HepG2 (cell line): Measurements from ENCODE around the gene C1GALT1. TPM values are rescaled to one million over a fixed set of nuclear protein-coding genes. Genes with fewer than 3 reads are reported as not detected.

ENCODE experiments used
- CTCF ChIP-seq: sonication (generic); formaldehyde crosslinking; IDR thresholded peaks from 2 replicates; pipeline ENCODE4 v1.5.0; 2020; ENCODE audit warnings: mild to moderate bottlenecking, missing genetic modification reagents, moderate library complexity
- E2F1 ChIP-seq: sonication (generic); formaldehyde crosslinking; IDR thresholded peaks from 2 replicates; pipeline ENCODE4 v1.5.0; 2020; ENCODE audit warnings: missing genetic modification reagents
- EP300 ChIP-seq, 3 experiments: sonication (generic) in 1 of 3; formaldehyde crosslinking in 1 of 3; IDR thresholded peaks; 2 replicates each; pipeline versions ENCODE4 v1.5.1 to v1.6.1; 2011 to 2020; ENCODE audit warnings: low read depth in 2 of 3, low read length in 2 of 3, borderline replicate concordance in 1 of 3, improper control_type of control experiment in 1 of 3, mild to moderate bottlenecking in 1 of 3, missing genetic modification reagents in 1 of 3, moderate library complexity in 1 of 3
- FLYWCH1 ChIP-seq: sonication (generic); formaldehyde crosslinking; IDR thresholded peaks from 2 replicates; pipeline ENCODE4 v1.8.1; 2023; ENCODE audit warnings: mild to moderate bottlenecking, missing genetic modification reagents
- FOXP1 ChIP-seq, 2 experiments: fragments of 450-650 bp in 1 of 2; IDR thresholded peaks; 2 replicates each; pipeline ENCODE4 v1.6.1; 2017 to 2018; ENCODE audit warnings: antibody characterized with exemption in 1 of 2
- HNF1A ChIP-seq, 2 experiments: sonication (generic) in 1 of 2; formaldehyde crosslinking in 1 of 2; IDR thresholded peaks; 2 replicates each; pipeline versions ENCODE4 v1.4.0 to v1.6.1; 2016 to 2020; ENCODE audit warnings: borderline replicate concordance in 1 of 2, low read depth in 1 of 2, mild to moderate bottlenecking in 1 of 2, missing genetic modification reagents in 1 of 2
- KLF6 ChIP-seq: IDR thresholded peaks from 2 replicates; pipeline ENCODE4 v1.8.0; 2016; ENCODE audit warnings: missing biosample characterization, missing genetic modification reagents
- RBFOX2 ChIP-seq: fragments of 200-400 bp; formaldehyde crosslinking; IDR thresholded peaks from 2 replicates; pipeline ENCODE4 v1.6.1; 2017; ENCODE audit warnings: low read depth, mild to moderate bottlenecking, low read length
- RCOR2 ChIP-seq: IDR thresholded peaks from 2 replicates; pipeline ENCODE4 v1.6.1; 2016; ENCODE audit warnings: missing biosample characterization, missing genetic modification reagents
- SAP130 ChIP-seq: IDR thresholded peaks from 2 replicates; pipeline ENCODE4 v1.6.1; 2016; ENCODE audit warnings: low read depth
- ZBTB20 ChIP-seq: sonication (generic); formaldehyde crosslinking; IDR thresholded peaks from 2 replicates; pipeline ENCODE4 v1.8.1; 2023; ENCODE audit warnings: missing genetic modification reagents, low read depth, mild to moderate bottlenecking, borderline replicate concordance
- ZKSCAN5 ChIP-seq: sonication (generic); formaldehyde crosslinking; IDR thresholded peaks from 2 replicates; pipeline ENCODE4 v1.5.1; 2020; ENCODE audit warnings: mild to moderate bottlenecking, missing genetic modification reagents
- ZNF234 ChIP-seq: sonication (generic); formaldehyde crosslinking; conservative IDR thresholded peaks from 2 replicates; pipeline ENCODE4 v1.5.1; 2020; ENCODE audit warnings: mild to moderate bottlenecking, missing genetic modification reagents
- ZNF563 ChIP-seq: sonication (generic); formaldehyde crosslinking; IDR thresholded peaks from 2 replicates; pipeline ENCODE4 v1.8.0; 2022; ENCODE audit warnings: mild to moderate bottlenecking, moderate library complexity, missing genetic modification reagents
- ZNF724P ChIP-seq: sonication (generic); formaldehyde crosslinking; IDR thresholded peaks from 2 replicates; pipeline ENCODE4 v1.8.0; 2022; ENCODE audit warnings: missing genetic modification reagents, borderline replicate concordance
- ZNF841 ChIP-seq: sonication (generic); formaldehyde crosslinking; IDR thresholded peaks from 2 replicates; pipeline ENCODE4 v1.8.1; 2023; ENCODE audit warnings: missing genetic modification reagents, borderline replicate concordance
- polyA plus RNA-seq, 8 experiments: library from polyadenylated mRNA; depleted of rRNA in 3 of 8; stranded (reverse) in 7 of 8; unstranded in 1 of 8; fragments of >200 nt; fragmentation: Illumina TruSeq in 4 of 8; extraction: Trizol in 4 of 8; gene quantifications; 2 replicates each; pipeline versions ENCODE4 v1.2.1 to v1.2.3, GENCODE V29; 2011 to 2016; ENCODE audit warnings: low read depth in 4 of 8, missing spikeins in 1 of 8, mixed read lengths in 1 of 8; ENCODE audit not compliant: insufficient read depth in 1 of 8
- total RNA-seq, 5 experiments: library from RNA; depleted of rRNA; stranded (reverse); fragments of >200 nt; fragmentation: Illumina TruSeq; extraction: Trizol; gene quantifications; 2 replicates each; pipeline ENCODE4 v1.2.3, GENCODE V29; 2016; ENCODE audit warnings: low read depth in 1 of 5
- TF ChIP-seq, protein P1 (sequence below): sonication (generic); formaldehyde crosslinking; IDR thresholded peaks from 2 replicates; pipeline ENCODE4 v1.5.0; 2020; ENCODE audit warnings: missing genetic modification reagents
- TF ChIP-seq, protein P2 (sequence below): sonication (generic); formaldehyde crosslinking; IDR thresholded peaks from 2 replicates; pipeline ENCODE4 v1.8.1; 2023; ENCODE audit warnings: mild to moderate bottlenecking, moderate library complexity, missing genetic modification reagents

C1GALT1 gene
- total and polyA plus RNA-seq, 2 of the 13 experiments (the other 11 are each of a cell fraction or from before 2014, with no cell fraction given): 57.1 to 65.9 TPM

DNA sequence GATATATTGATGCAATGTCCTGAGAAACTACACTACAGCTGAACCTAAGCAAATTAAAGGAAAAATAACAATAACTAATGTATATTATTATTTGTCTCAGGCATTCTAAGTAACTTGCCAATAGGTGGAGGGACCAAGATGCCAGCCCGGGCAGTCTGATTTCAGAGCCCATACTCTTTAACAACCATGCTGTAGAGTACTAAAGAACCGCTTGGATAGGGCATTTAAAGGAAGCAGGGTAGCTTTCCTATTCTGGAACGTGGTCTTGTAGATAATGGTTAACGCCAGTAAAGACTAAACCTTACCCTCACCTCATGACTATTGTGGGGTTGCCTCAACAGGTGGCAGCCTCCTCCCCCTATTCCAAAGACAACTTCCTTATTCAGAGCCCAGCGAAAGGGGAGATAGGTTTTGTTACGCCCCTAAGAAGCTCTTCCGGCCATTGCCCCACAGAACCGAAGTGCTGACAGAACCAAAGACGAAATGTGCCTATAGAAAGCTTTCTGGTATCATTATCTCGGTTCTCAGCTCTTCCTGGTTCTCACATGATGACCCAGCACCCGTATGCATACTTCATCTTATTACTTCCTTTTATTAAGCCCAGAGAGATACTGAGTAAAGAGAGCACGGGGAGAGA, 707 bp upstream of the C1GALT1 start (continued):
- TF ChIP-seq FOXP1 (IDR thresholded peaks at IDR 0.05) (no peak), FOXP1 (CRISPR knock-in tag; IDR thresholded peaks at IDR 0.05) (no peak), RCOR2 (CRISPR knock-in tag) (no peak), HNF1A (IDR thresholded peaks at IDR 0.05; ENCODE audit: low read depth) (no peak), HNF1A (CRISPR knock-in tag; IDR thresholded peaks at IDR 0.05; ENCODE audit: borderline replicate concordance) (peak; percentile 40; the same call in 1 of the 2 replicates), EP300 (IDR thresholded peaks at IDR 0.05; ENCODE audit: low read depth in 2 of 2, low read length in 2 of 2) (peak in 1 of 2 experiments; percentile 6; a peak in 1 of 4 replicates), EP300 (CRISPR knock-in tag; IDR thresholded peaks at IDR 0.05; ENCODE audit: borderline replicate concordance) (0 out of 2 replicates have a peak, but pooled peaks have one; percentile 11), ZNF724P (CRISPR knock-in tag) (no peak), SAP130 (CRISPR knock-in tag) (peak; percentile 1; the same call in 1 of the 2 replicates), ZKSCAN5 (CRISPR knock-in tag) (no peak), E2F1 (no peak), KLF6 (CRISPR knock-in tag) (no peak), RBFOX2 (peak; percentile 71), FLYWCH1 (CRISPR knock-in tag) (no peak), ZNF841 (CRISPR knock-in tag) (no peak), CTCF (CRISPR knock-in tag) (peak; percentile 46), ZNF234 (CRISPR knock-in tag) (no peak), ZNF563 (CRISPR knock-in tag) (no peak), ZBTB20 (CRISPR knock-in tag) (no peak)
- TF ChIP-seq, protein P1, sequence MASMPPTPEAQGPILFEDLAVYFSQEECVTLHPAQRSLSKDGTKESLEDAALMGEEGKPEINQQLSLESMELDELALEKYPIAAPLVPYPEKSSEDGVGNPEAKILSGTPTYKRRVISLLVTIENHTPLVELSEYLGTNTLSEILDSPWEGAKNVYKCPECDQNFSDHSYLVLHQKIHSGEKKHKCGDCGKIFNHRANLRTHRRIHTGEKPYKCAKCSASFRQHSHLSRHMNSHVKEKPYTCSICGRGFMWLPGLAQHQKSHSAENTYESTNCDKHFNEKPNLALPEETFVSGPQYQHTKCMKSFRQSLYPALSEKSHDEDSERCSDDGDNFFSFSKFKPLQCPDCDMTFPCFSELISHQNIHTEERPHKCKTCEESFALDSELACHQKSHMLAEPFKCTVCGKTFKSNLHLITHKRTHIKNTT (CRISPR knock-in tag): no peak
- TF ChIP-seq, protein P2, sequence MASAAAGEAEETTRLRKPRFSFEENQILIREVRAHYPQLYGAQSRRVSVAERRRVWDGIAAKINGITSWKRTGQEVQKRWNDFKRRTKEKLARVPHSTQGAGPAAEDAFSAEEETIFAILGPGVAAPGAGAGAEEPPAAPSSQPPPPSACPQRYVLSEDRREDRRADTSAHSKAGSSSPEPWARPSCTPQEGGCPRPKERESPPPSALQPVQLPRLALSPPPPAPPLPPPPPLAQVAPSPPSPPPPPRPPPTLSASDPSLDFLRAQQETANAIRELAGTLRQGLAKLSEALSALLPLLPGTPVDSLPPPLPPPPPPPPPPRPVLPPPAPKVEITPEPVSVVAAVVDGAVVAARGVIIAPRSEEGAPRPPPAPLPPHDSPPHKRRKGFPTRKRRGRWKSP (CRISPR knock-in tag): peak; percentile 22; the same call in 1 of the 2 replicates
